Smooth muscle cell of the brain vasculature (primary cell): ENCODE measurements around the gene TDRD10.

Experiments used
- DNase-seq: peaks from one replicate; pipeline ENCODE4 v3.0.0-alpha.2; 2012; ENCODE audit warnings: low read depth, low spot score

TDRD10 gene

DNA sequence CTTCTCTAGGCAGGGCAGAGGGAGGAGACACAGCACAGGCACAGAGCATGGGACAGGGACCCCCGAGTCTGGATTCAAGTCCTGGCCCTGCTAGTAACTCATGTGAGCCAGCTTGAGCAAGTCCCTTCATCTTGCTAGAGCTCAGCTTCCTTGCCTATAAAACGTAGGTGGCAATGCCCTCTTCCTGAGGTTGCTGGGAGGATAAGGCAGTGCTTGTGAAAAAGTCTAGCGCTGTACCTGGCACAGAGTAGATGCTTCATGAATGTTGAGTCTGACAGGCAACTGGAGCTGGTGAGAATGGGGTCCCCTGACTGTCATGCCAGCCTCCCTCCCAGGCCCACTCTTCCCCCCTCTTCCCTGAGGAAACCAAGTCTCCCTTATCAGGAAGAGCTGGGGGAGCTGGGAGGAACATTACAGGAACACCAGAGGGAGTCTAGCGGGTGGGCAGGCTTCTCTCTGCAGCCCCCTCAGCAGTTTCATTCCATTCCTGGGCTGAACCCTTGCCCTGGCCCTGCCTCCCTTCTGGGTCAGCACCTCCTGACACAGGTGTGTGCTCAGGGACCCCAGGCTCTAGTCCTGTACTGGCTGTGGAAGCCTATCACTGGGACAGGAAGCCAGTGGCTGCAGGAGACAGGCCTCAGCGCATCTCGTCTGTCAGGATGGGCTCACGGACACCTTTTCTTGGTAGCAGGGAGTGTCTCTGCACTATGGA lies 75.5 kb downstream of the TDRD10 start:
- DNase-seq = no peak

DNA sequence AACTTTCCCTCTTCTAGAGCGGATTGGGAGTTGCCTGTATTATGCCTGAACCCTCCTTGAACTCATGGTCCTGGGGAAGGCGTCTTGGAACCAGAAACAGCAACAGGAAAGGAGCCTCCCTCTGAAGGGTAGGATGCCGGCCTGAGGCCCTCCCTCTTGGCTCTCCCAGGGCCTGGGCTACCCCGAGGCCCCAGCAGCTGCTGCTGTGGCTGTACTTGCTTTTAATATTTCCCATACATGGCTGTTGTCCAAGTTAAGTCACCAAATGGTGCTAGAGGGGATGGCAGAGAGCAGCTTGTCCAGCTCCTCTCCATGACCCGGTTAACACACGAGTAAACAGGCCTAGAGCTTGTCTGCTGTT lies 76.0 kb downstream of the TDRD10 start:
- DNase-seq = no peak

DNA sequence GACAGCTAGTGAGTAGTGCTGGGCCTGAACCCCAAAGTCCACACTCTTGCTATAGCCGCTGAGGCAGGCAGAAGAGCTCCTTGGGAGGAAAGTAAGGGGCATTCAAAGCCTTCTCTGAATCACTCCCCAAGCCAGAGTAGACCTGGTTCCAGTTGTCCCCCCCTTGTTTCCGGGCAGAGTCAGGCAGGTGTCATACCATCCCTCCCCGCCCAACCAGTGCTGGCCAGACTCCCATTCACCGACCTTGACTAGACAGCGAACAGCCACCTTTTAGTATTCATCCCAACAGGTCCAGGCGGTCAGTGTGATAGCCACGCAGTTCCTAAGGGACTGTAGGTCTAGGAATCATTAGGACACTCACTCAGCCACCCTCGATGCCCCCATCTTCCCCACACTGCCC lies 77.4 kb downstream of the TDRD10 start:
- no peak for DNase-seq

DNA sequence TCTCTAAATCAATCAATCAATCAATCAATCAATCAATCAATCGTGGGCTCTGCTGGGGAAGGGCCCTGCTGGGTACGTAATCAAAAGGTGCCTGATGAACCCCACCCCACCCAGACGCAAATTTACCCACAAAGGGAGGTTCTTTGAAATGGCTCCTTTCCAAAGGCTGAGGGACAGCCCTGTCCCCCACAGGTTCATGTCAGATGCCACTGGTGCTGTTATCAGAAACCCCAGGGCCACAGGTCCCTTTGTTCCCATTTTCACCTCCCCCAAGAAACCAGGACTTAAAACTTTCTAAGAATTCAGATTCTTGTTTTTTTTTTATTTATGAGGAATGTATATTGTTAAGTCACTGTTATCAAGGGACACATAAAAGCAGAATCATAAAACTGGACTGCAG lies 79.7 kb downstream of the TDRD10 start:
- DNase-seq = no peak

DNA sequence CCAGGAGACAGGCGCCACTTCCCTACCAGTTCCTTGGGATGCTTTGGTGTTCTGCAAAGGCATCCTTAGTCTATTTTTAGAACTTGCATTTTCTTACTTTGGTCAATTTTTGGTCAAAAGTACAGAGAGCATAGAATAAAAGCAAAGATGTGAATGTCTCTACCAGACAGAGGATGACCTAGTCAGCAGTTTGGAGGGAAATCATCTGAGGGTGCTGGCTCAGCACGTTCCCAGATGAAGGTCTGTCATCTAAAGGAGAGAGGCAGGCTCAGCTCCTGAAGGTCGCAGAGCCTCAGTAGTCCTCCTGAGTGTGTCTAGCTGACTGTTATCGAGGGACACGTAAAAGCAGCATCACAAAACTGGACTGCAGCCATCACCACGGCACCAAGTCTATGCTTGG lies 80.9 kb downstream of the TDRD10 start:
- no peak for DNase-seq

DNA sequence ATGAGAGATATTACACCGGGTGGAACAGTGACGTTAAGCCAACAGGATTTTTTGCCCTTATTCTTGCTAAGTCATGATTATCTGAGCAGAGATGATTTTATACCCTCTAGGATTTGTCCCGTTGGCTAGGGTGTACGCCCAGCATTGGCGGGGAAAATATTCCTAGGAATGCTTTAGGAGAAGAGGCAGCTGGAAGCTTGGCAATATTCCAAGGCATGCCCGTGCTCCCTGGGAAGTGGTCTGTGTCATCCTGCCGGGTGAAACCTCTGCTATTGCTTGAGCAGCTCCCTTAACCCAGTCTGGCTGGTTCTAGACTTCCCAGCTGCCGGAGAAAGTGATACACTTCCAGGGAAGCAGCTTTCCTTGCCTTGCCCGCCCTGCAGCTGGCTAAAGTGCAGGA lies 81.8 kb downstream of the TDRD10 start:
- DNase-seq = no peak

DNA sequence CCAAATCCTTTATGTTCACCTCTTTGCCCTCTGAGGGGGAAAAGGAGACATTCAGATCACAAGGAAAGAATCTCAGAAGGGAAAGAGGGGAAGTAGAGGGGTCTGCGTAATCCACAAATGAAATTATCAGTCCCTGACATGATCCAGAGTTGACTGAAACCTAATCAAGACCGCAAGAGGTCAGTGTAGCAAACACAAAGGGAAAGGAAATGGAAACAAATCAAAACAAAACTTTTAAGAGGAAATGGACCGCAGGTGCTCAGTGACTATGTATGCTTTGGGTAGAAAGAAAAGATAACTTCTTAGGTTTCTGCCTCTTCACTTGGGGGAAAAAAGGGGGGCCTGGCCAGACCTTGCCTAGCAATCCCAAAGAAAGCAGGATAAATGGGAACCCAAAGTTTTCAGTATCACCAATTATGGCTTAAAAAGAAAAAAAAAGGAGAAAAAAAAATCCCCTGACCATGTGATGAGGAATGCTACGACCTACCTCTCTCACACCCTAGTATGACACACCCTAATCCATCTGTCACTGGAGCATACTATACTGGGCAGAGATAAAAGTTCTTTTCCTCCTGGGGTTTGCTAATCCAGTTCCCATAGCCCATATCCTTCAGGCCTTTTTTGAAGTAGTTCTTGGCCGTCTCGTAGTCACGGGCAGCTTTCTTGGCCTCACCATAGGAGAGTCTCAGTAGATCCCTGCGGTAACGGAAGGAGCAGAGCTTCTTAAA lies 82.4 kb downstream of the TDRD10 start:
- DNase-seq = no peak

DNA sequence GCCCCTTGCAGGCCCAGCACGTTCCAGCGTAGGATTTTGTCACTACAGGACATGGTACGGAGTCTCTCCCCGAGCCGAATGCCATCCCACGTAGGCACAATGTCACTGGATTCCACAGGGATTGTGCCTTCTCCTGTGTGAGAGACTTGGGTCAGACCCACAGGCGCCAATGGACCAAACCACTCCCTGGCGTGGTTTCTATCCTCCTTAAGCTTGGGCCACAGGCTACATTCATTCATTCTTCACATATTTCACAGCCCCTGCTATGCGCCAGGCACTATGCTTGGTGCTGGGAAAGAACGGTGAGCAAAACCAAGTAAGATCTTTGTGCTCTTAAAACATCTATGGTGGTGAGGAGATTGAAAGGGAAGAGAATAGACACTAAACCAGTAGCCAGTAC lies 84.2 kb downstream of the TDRD10 start:
- DNase-seq = no peak

DNA sequence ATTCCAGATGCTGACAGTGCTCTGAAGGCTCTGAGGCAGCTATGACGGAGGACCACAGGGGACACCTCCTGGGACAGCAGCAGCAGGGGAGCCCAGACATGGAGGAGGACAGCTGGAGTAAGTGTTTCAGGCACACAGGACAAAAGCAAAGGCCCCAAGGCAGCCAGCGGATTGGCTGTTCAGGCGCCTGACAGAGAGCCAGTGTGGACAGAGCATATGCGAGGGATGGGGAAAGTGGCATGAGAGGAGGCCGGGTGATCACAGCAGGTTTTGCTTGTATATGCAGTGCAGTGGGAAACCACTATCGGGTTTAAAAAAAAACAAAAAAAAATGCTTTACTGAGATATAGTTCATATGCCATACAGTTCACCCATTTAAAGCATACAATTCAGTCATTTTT lies 84.6 kb downstream of the TDRD10 start:
- no peak for DNase-seq

DNA sequence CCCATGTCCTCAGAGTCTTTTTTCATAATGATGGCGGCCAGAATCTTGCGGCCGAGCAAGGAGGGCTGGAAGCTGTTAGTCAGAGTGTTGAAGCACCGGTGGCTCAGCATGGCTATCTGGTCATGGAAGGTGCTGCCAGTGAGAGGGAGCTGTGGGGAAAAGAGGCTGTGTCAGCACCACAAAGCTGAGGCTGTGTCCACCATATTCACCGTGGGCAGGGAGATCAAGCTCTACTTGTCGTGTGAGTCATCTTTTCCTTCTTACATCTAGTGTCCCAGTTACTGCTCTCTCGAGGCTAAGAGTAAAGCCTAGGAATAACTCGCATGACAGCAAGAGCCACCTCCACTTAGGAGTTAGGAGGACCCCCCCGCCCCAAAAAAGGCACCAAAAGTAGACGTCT lies 87.8 kb downstream of the TDRD10 start:
- DNase-seq = no peak

DNA sequence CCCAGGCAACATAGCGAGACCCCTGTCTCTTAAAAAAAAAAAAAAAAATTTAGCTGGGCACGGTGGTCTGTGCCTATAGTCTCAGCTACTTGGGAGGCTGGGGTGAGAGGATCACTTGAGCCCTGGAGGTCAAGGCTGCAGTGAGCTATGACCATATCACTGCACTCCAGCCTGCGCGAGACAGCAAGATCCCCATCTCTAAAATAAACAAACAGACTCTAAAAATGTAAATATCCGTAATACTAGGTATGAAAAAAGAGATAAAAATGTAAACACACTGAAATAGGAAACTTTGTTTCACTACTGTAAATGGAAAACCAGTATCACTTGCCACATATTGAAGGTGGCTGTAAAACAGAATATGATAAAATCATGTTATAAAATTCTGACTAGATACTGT lies 88.7 kb downstream of the TDRD10 start:
- no peak for DNase-seq

DNA sequence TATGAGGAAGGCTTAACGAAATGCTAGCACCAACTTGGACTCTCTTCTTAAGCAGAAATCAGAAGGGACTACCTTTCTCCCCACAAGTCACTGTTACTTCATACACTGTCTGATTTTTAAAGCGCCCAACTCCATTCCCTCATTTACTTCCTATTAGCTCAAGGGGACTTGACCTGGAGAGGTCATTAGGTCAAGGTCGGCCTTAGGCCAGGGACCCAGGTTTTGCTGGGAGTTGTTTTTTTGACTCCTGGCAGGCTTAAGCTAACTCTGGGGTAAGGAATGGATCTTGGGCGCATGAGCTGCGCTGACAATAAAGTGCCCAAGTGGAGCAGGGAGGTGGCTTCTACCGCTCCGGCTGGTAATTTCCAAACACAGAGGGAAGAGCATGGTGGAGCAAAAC lies 89.2 kb downstream of the TDRD10 start:
- DNase-seq = no peak

DNA sequence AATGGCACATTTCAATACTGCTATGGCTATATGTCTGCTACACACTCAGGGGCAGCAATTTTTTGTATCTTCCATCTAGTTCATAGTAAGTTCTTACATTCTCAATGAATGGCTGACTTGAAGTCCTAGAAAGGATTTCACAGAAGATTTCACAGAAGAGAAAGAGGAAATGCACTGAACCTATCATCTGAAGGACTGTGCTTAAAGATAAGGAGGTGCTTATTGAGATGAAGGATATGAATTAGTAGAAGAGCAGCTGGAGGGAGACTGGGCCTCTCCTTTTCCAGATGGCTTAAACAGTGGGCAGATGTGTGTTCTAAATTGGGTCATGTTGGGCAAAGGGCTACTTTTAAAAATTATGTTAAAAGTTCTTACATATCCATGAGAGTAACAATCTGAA lies 91.4 kb downstream of the TDRD10 start:
- no peak for DNase-seq

DNA sequence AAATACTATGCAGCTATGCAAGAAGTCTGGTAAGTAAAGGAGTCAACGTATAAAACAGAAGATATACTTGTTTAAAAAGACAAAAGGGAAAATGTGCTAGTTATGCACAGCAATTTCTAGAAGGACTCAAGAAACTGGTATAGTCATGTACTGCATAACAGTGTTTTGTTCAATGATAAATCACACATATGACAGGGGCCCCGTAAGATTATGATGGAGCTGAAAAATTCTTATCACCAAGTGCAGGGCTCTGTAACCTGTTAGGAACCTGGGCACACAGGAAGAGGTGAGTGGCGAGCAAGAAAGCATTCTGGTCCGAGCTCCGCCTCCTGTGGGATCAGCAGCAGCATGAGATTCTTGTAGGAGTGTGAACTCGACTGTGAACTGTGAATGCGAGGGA lies 92.8 kb downstream of the TDRD10 start:
- DNase-seq = no peak

DNA sequence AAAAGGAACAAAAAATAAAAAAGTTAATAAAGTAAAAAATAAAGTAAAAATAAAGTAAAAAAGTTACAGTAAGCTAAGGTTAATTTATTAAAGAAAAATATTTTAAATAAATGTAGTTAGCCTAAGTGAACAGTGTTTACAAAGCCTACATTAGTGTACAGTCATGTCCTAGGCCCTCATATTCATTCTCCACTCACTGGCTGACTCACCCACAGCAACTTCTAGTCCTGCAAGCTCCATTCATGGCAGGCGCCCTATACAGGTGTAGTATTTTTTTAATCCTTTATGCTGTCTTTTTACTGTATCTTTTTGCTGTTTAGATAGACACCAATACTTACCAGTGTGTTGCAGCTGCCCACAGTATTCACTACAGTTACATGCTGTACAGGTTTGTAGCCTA lies 93.6 kb downstream of the TDRD10 start:
- no peak for DNase-seq
